Measurements from ENCODE around the gene ESR2.

- TF ChIP-seq POLR2AphosphoS5 (IDR thresholded peaks at IDR 0.05; ENCODE audit: low read depth, low read length) (no peak), POLR2A (IDR thresholded peaks at IDR 0.05; ENCODE audit: low read depth, low read length) (no peak)
These were observed 76.3 kb downstream of the ESR2 start for GRCh38 chr14:64217834-64218233.
